Caco-2 (cell line): ENCODE measurements around the gene PARP8. TPM values are rescaled to one million over a fixed set of nuclear protein-coding genes. Genes with fewer than 3 reads are reported as not detected.

Experiments
- BruUV-seq: library from RNA; stranded (reverse); fragments of 400-500 nt; replicated peaks from 2 replicates; lab custom pipeline; 2021; lab: Mats Ljungman, UMichigan
- CTCF ChIA-PET: fragments of 300-600 bp; sonication (Branson Sonifier 250); formaldehyde crosslinking; loops from one replicate; lab custom pipeline; 2022; ENCODE audit warnings: antibody characterized with exemption; lab: Charles Lee
- POLR2A ChIA-PET: fragments of 300-600 bp; sonication (Branson Sonifier 250); formaldehyde crosslinking; loops from one replicate; lab custom pipeline; 2022; ENCODE audit warnings: antibody characterized with exemption; lab: Charles Lee
- DNase-seq, 2 experiments: peaks; one replicate each; pipeline versions ENCODE4 v3.0.0 to v3.0.0-alpha.2; 2020 to 2022
- H3K27me3 ChIP-seq: replicated peaks from 2 replicates; pipeline ENCODE4 v1.6.0; 2011; ENCODE audit warnings: low read length; ENCODE audit not compliant: control insufficient read depth, insufficient read depth
- H3K36me3 ChIP-seq: 2 replicates; pipeline ENCODE4 v1.5.1; 2011; ENCODE audit warnings: low read length; ENCODE audit not compliant: control insufficient read depth, insufficient read depth
- H3K4me1 ChIP-seq: fragments of 250-450 bp; sonication (Bioruptor Pico); 2 replicates; pipeline ENCODE4 v1.5.1; 2020; ENCODE audit warnings: mild to moderate bottlenecking
- H3K4me3 ChIP-seq: 2 replicates; pipeline ENCODE4 v1.5.1; 2011; ENCODE audit warnings: low read depth, mild to moderate bottlenecking, control low read depth, low read length
- H3K9me3 ChIP-seq: fragments of 250-450 bp; sonication (Bioruptor Pico); 2 replicates; pipeline ENCODE4 v1.5.1; 2020; ENCODE audit warnings: mild to moderate bottlenecking, moderate library complexity
- H3K27ac Mint-ChIP-seq: one replicate; pipeline ENCODE4 v1.8.0; 2022; ENCODE audit warnings: mixed read lengths; ENCODE audit not compliant: unreplicated experiment
- H3K27me3 Mint-ChIP-seq: one replicate; pipeline ENCODE4 v1.8.0; 2022; ENCODE audit warnings: mixed read lengths; ENCODE audit not compliant: insufficient read depth, unreplicated experiment
- H3K36me3 Mint-ChIP-seq: one replicate; pipeline ENCODE4 v1.8.0; 2022; ENCODE audit warnings: mild to moderate bottlenecking, mixed read lengths; ENCODE audit not compliant: insufficient read depth, unreplicated experiment
- H3K4me1 Mint-ChIP-seq: one replicate; pipeline ENCODE4 v1.8.0; 2022; ENCODE audit warnings: low read depth, mixed read lengths; ENCODE audit not compliant: unreplicated experiment
- H3K4me3 Mint-ChIP-seq: one replicate; pipeline ENCODE4 v1.8.0; 2022; ENCODE audit warnings: mild to moderate bottlenecking, moderate library complexity, mixed read lengths; ENCODE audit not compliant: unreplicated experiment
- H3K9me3 Mint-ChIP-seq: one replicate; pipeline ENCODE4 v1.8.0; 2022; ENCODE audit warnings: mixed read lengths; ENCODE audit not compliant: unreplicated experiment
- CTCF ChIP-seq, 2 experiments: fragments of 200-600 bp in 1 of 2; IDR thresholded peaks; 1 replicate in 1 of 2; 2 replicates in 1 of 2; pipeline versions ENCODE4 v1.5.1 to v1.8.0; 2011 to 2022; ENCODE audit warnings: antibody characterized with exemption in 1 of 2, control low read depth in 1 of 2, inconsistent platforms in 1 of 2, low read depth in 1 of 2, low read length in 1 of 2, mild to moderate bottlenecking in 1 of 2, moderate library complexity in 1 of 2; ENCODE audit not compliant: insufficient read depth in 1 of 2, severe bottlenecking in 1 of 2, unreplicated experiment in 1 of 2
- intact Hi-C: fragments of 100-400 bp; cut with micrococcal nuclease; formaldehyde crosslinking; loops from one replicate; pipeline ENCODE4 v1.10.0; 2022; ENCODE audit not compliant: unreplicated experiment
- total RNA-seq: library from RNA; stranded (reverse); gene quantifications from 2 replicates; pipeline ENCODE4 v1.2.3, GENCODE V29; 2022

The PARP8 gene
- total RNA-seq, 1 experiment from 2014 or later: 0.79 TPM

- CTCF ChIA-PET: no interaction called here
- no peak overlapping the region for H3K4me3 Mint-ChIP-seq
- H3K27ac Mint-ChIP-seq: no peak overlapping the region
- no peaks in the 10 kb centered on the region for H3K9me3 Mint-ChIP-seq
- POLR2A ChIA-PET: no interaction called here
- DNase-seq: no peak
- no peaks in the 10 kb centered on the region for H3K36me3 Mint-ChIP-seq
- no peaks in the 10 kb centered on the region for H3K27me3 Mint-ChIP-seq
- TF ChIP-seq CTCF (IDR thresholded peaks at IDR 0.05; ENCODE audit: insufficient read depth in 1 of 2, low read depth in 1 of 2, low read length in 1 of 2, severe bottlenecking in 1 of 2, unreplicated experiment in 1 of 2): no peak
- intact Hi-C loops: no loop called here
- Histone ChIP-seq H3K4me1 (no peaks in the 10 kb centered on the region), H3K36me3 (no peaks in the 10 kb centered on the region), H3K27me3 (no peaks in the 10 kb centered on the region), H3K9me3 (no peaks in the 10 kb centered on the region), H3K4me3 (no peak overlapping the region)
- no peaks in the 10 kb centered on the region for H3K4me1 Mint-ChIP-seq
- no TSS peak for BruUV-seq
Measured at GRCh38 chr5:50786073-50786472, 119.6 kb downstream of the PARP8 start.

GRCh38 chr5:50791813-50792212, 125.4 kb downstream of the PARP8 start:
- Mint-ChIP-seq H3K4me1 (no peaks in the 10 kb centered on the region), H3K4me3 (no peak overlapping the region), H3K27ac (no peak overlapping the region), H3K9me3 (no peaks in the 10 kb centered on the region), H3K36me3 (no peaks in the 10 kb centered on the region), H3K27me3 (no peaks in the 10 kb centered on the region)
- Histone ChIP-seq H3K4me3 (no peak overlapping the region), H3K9me3 (no peaks in the 10 kb centered on the region), H3K27me3 (no peaks in the 10 kb centered on the region), H3K4me1 (no peaks in the 10 kb centered on the region), H3K36me3 (no peaks in the 10 kb centered on the region)
- no peak for TF ChIP-seq CTCF (IDR thresholded peaks at IDR 0.05; ENCODE audit: insufficient read depth in 1 of 2, low read depth in 1 of 2, low read length in 1 of 2, severe bottlenecking in 1 of 2, unreplicated experiment in 1 of 2)
- ChIA-PET CTCF (no interaction called here), POLR2A (no interaction called here)
- intact Hi-C loops: no loop called here
- DNase-seq: no peak
- no TSS peak for BruUV-seq

- H3K36me3 ChIP-seq: no peaks in the 10 kb centered on the region
- no peaks in the 10 kb centered on the region for H3K9me3 Mint-ChIP-seq
- no peaks in the 10 kb centered on the region for H3K4me1 ChIP-seq
- no peak overlapping the region for H3K27ac Mint-ChIP-seq
- H3K4me3 ChIP-seq: no peak overlapping the region
- no peak for TF ChIP-seq CTCF (IDR thresholded peaks at IDR 0.05; ENCODE audit: insufficient read depth in 1 of 2, low read depth in 1 of 2, low read length in 1 of 2, severe bottlenecking in 1 of 2, unreplicated experiment in 1 of 2)
- DNase-seq: no peak
- no TSS peak for BruUV-seq
- H3K4me1 Mint-ChIP-seq: no peaks in the 10 kb centered on the region
- no peaks in the 10 kb centered on the region for H3K36me3 Mint-ChIP-seq
- POLR2A ChIA-PET: no interaction called here
- no peak overlapping the region for H3K4me3 Mint-ChIP-seq
- H3K27me3 Mint-ChIP-seq: no peaks in the 10 kb centered on the region
- no peaks in the 10 kb centered on the region for H3K27me3 ChIP-seq
- no peaks in the 10 kb centered on the region for H3K9me3 ChIP-seq
- CTCF ChIA-PET: no interaction called here
- intact Hi-C loops: no loop called here
Measured at GRCh38 chr5:50792843-50793242, 126.4 kb downstream of the PARP8 start.
